ENCODE measurements around the gene DOCK1.

DOCK1 gene

GRCh38 chr10:127375461-127375860 is 470.2 kb downstream of the DOCK1 start:
- Histone ChIP-seq H3K9me3 (replicated peaks; ENCODE audit: low read length) (no peaks in the 10 kb centered on the region), H3K4me3 (ENCODE audit: low read length) (no peak overlapping the region), H3K36me3 (ENCODE audit: insufficient read depth, low read length) (peaks cover 5% of the 10 kb centered on the region), H3K9ac (ENCODE audit: low read depth, low read length) (no peak overlapping the region), H3K4me1 (ENCODE audit: control insufficient read depth, insufficient read depth, low read length) (no peaks in the 10 kb centered on the region), H3K4me2 (ENCODE audit: low read length) (no peak overlapping the region), H3K27me3 (ENCODE audit: control insufficient read depth, insufficient read depth, low read length) (no peaks in the 10 kb centered on the region)

- peaks cover 5% of the 10 kb centered on the region for H3K36me3 ChIP-seq (ENCODE audit: insufficient read depth, low read length)
- H3K4me3 ChIP-seq (ENCODE audit: low read length) = no peak overlapping the region
- H3K4me2 ChIP-seq (ENCODE audit: low read length) = no peak overlapping the region
- no peaks in the 10 kb centered on the region for H3K4me1 ChIP-seq (ENCODE audit: control insufficient read depth, insufficient read depth, low read length)
- H3K27me3 ChIP-seq (ENCODE audit: control insufficient read depth, insufficient read depth, low read length) = no peaks in the 10 kb centered on the region
- H3K9ac ChIP-seq (ENCODE audit: low read depth, low read length) = no peak overlapping the region
- no peaks in the 10 kb centered on the region for H3K9me3 ChIP-seq (replicated peaks; ENCODE audit: low read length)
Observed at GRCh38 chr10:127376071-127376470, 470.8 kb downstream of the DOCK1 start.

GRCh38 chr10:127378628-127379027 is 473.4 kb downstream of the DOCK1 start:
- Histone ChIP-seq H3K4me2 (ENCODE audit: low read length) (no peak overlapping the region), H3K9ac (ENCODE audit: low read depth, low read length) (no peak overlapping the region), H3K27me3 (ENCODE audit: control insufficient read depth, insufficient read depth, low read length) (no peaks in the 10 kb centered on the region), H3K36me3 (ENCODE audit: insufficient read depth, low read length) (peaks cover 13% of the 10 kb centered on the region), H3K9me3 (replicated peaks; ENCODE audit: low read length) (no peaks in the 10 kb centered on the region), H3K4me3 (ENCODE audit: low read length) (no peak overlapping the region), H3K4me1 (ENCODE audit: control insufficient read depth, insufficient read depth, low read length) (no peaks in the 10 kb centered on the region)

GRCh38 chr10:127384532-127384931 is 479.3 kb downstream of the DOCK1 start:
- Histone ChIP-seq H3K4me2 (ENCODE audit: low read length) (no peak overlapping the region), H3K4me3 (ENCODE audit: low read length) (no peak overlapping the region), H3K4me1 (ENCODE audit: control insufficient read depth, insufficient read depth, low read length) (no peaks in the 10 kb centered on the region), H3K36me3 (ENCODE audit: insufficient read depth, low read length) (peaks cover 15% of the 10 kb centered on the region), H3K9me3 (replicated peaks; ENCODE audit: low read length) (no peaks in the 10 kb centered on the region), H3K27me3 (ENCODE audit: control insufficient read depth, insufficient read depth, low read length) (no peaks in the 10 kb centered on the region), H3K9ac (ENCODE audit: low read depth, low read length) (no peak overlapping the region)

- Histone ChIP-seq H3K9ac (ENCODE audit: low read depth, low read length) (no peak overlapping the region), H3K27me3 (ENCODE audit: control insufficient read depth, insufficient read depth, low read length) (no peaks in the 10 kb centered on the region), H3K4me2 (ENCODE audit: low read length) (no peak overlapping the region), H3K4me1 (ENCODE audit: control insufficient read depth, insufficient read depth, low read length) (no peaks in the 10 kb centered on the region), H3K9me3 (replicated peaks; ENCODE audit: low read length) (no peaks in the 10 kb centered on the region), H3K36me3 (ENCODE audit: insufficient read depth, low read length) (peaks cover 15% of the 10 kb centered on the region), H3K4me3 (ENCODE audit: low read length) (no peak overlapping the region)
Observed at GRCh38 chr10:127385066-127385465, 479.8 kb downstream of the DOCK1 start.

- H3K9me3 ChIP-seq (replicated peaks; ENCODE audit: low read length) = no peaks in the 10 kb centered on the region
- H3K4me3 ChIP-seq (ENCODE audit: low read length) = no peak overlapping the region
- no peaks in the 10 kb centered on the region for H3K27me3 ChIP-seq (ENCODE audit: control insufficient read depth, insufficient read depth, low read length)
- H3K4me1 ChIP-seq (ENCODE audit: control insufficient read depth, insufficient read depth, low read length) = no peaks in the 10 kb centered on the region
- no peak overlapping the region for H3K4me2 ChIP-seq (ENCODE audit: low read length)
- peaks cover 11% of the 10 kb centered on the region for H3K36me3 ChIP-seq (ENCODE audit: insufficient read depth, low read length)
- no peak overlapping the region for H3K9ac ChIP-seq (ENCODE audit: low read depth, low read length)
Observed at GRCh38 chr10:127386606-127387327, 481.5 kb downstream of the DOCK1 start.

- H3K4me1 ChIP-seq (ENCODE audit: control insufficient read depth, insufficient read depth, low read length) = no peaks in the 10 kb centered on the region
- H3K9ac ChIP-seq (ENCODE audit: low read depth, low read length) = no peak overlapping the region
- no peaks in the 10 kb centered on the region for H3K9me3 ChIP-seq (replicated peaks; ENCODE audit: low read length)
- no peaks in the 10 kb centered on the region for H3K27me3 ChIP-seq (ENCODE audit: control insufficient read depth, insufficient read depth, low read length)
- H3K4me2 ChIP-seq (ENCODE audit: low read length) = no peak overlapping the region
- no peak overlapping the region for H3K4me3 ChIP-seq (ENCODE audit: low read length)
- peaks cover 2% of the 10 kb centered on the region for H3K36me3 ChIP-seq (ENCODE audit: insufficient read depth, low read length)
Observed at GRCh38 chr10:127391875-127392274, 486.6 kb downstream of the DOCK1 start.

- Histone ChIP-seq H3K9ac (ENCODE audit: low read depth, low read length) (no peak overlapping the region), H3K4me1 (ENCODE audit: control insufficient read depth, insufficient read depth, low read length) (peaks cover 4% of the 10 kb centered on the region), H3K4me3 (ENCODE audit: low read length) (no peak overlapping the region), H3K36me3 (ENCODE audit: insufficient read depth, low read length) (peaks cover 2% of the 10 kb centered on the region), H3K27me3 (ENCODE audit: control insufficient read depth, insufficient read depth, low read length) (no peaks in the 10 kb centered on the region), H3K9me3 (replicated peaks; ENCODE audit: low read length) (no peaks in the 10 kb centered on the region), H3K4me2 (ENCODE audit: low read length) (no peak overlapping the region)
Observed at GRCh38 chr10:127392351-127393235, 487.4 kb downstream of the DOCK1 start.

GRCh38 chr10:127398140-127398970 is 493.1 kb downstream of the DOCK1 start:
- no peaks in the 10 kb centered on the region for H3K27me3 ChIP-seq (ENCODE audit: control insufficient read depth, insufficient read depth, low read length)
- no peaks in the 10 kb centered on the region for H3K9me3 ChIP-seq (replicated peaks; ENCODE audit: low read length)

GRCh38 chr10:127398971-127399365 is 493.7 kb downstream of the DOCK1 start:
- no peaks in the 10 kb centered on the region for H3K9me3 ChIP-seq (replicated peaks; ENCODE audit: low read length)
- H3K4me3 ChIP-seq (ENCODE audit: low read length) = no peak overlapping the region
- no peak overlapping the region for H3K4me2 ChIP-seq (ENCODE audit: low read length)
- H3K4me1 ChIP-seq (ENCODE audit: control insufficient read depth, insufficient read depth, low read length) = peaks cover 16% of the 10 kb centered on the region
- no peaks in the 10 kb centered on the region for H3K27me3 ChIP-seq (ENCODE audit: control insufficient read depth, insufficient read depth, low read length)
- peaks cover 7% of the 10 kb centered on the region for H3K36me3 ChIP-seq (ENCODE audit: insufficient read depth, low read length)
- H3K9ac ChIP-seq (ENCODE audit: low read depth, low read length) = no peak overlapping the region

More at GRCh38 chr10:127398140-127398970, 493.1 kb downstream of the DOCK1 start:
- no peak overlapping the region for H3K4me3 ChIP-seq (ENCODE audit: low read length)
- peaks cover 16% of the 10 kb centered on the region for H3K4me1 ChIP-seq (ENCODE audit: control insufficient read depth, insufficient read depth, low read length)
- peaks cover 7% of the 10 kb centered on the region for H3K36me3 ChIP-seq (ENCODE audit: insufficient read depth, low read length)
- no peak overlapping the region for H3K9ac ChIP-seq (ENCODE audit: low read depth, low read length)
- no peak overlapping the region for H3K4me2 ChIP-seq (ENCODE audit: low read length)

- peaks cover 17% of the 10 kb centered on the region for H3K4me1 ChIP-seq (ENCODE audit: control insufficient read depth, insufficient read depth, low read length)
- no peaks in the 10 kb centered on the region for H3K9me3 ChIP-seq (replicated peaks; ENCODE audit: low read length)
- peaks cover 7% of the 10 kb centered on the region for H3K36me3 ChIP-seq (ENCODE audit: insufficient read depth, low read length)
- no peak overlapping the region for H3K4me3 ChIP-seq (ENCODE audit: low read length)
- H3K27me3 ChIP-seq (ENCODE audit: control insufficient read depth, insufficient read depth, low read length) = no peaks in the 10 kb centered on the region
- no peak overlapping the region for H3K9ac ChIP-seq (ENCODE audit: low read depth, low read length)
- H3K4me2 ChIP-seq (ENCODE audit: low read length) = no peak overlapping the region
Observed at GRCh38 chr10:127399668-127400067, 494.4 kb downstream of the DOCK1 start.

Measured in skeletal muscle satellite cell (primary cell).